ENCODE results near the gene PLCD1. TPM values are rescaled to one million over a fixed set of nuclear protein-coding genes. Genes with fewer than 3 reads are reported as not detected.
"Not testable (repeated sequence)": the region's sequence is repeated elsewhere in the genome, so short reads cannot be mapped to it uniquely, and the experiment has no call there.

PLCD1 gene
- total RNA-seq, result 36.9 and 37.2 TPM in 2 replicates
- long read RNA-seq, transcript PLCD1-201 (15 exons, 2,769 nt), result major isoform, 11 of 21 reads
- long read RNA-seq, partial matches to known transcripts, result 4 of 21 reads
- long read RNA-seq, other reads (novel, unspliced or antisense), result 6 of 21 reads

DNA sequence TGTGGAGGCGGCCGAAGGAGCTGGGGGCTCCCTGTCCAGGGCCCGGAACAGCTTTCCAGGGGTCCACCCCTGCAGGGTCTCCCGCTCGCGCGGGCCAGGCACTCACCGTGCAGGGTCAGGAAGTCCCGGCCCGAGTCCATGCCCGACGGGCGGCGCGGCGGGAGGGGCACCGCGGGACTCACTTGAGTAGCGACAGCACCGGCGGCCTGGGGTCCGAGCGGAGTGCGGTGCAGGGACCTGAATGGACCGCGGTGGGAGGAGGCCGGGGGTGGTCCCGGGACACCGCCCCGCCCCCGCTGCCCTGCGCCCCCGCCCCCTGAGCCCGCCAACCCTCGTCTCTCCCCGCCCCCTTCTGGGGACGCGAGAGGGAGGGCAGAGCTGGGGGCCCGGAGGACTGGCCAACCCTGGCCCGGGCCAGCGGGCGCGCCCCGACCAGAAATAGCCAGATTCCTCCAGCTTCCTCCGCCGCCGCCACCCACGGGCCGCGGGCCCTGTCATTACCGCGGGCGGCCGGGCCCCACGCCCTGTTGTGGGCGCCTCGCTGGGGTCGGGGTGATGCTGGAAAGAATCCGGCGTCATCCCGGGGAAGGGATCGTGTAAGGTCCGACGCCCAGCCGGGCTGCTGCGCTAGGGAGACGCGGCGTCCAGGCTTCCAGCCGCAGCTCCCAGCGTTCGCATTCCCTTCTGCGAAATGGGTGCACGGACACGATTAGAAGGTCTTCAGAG lies at the start of gene PLCD1:
TSS of gene PLCD1 (minus strand) at position 243 of the 726 bp plus-strand sequence. CDS start at position 140, 103 bp downstream.
- no peak within 1 kb of the TSS for H3K27ac Mint-ChIP-seq (ENCODE audit: unreplicated experiment)
- H3K9me3 Mint-ChIP-seq, result no peaks in the 10 kb centered on the region
- H3K27me3 Mint-ChIP-seq (ENCODE audit: low read depth), result peaks cover 17% of the 10 kb centered on the region
- TF ChIP-seq, protein P1, sequence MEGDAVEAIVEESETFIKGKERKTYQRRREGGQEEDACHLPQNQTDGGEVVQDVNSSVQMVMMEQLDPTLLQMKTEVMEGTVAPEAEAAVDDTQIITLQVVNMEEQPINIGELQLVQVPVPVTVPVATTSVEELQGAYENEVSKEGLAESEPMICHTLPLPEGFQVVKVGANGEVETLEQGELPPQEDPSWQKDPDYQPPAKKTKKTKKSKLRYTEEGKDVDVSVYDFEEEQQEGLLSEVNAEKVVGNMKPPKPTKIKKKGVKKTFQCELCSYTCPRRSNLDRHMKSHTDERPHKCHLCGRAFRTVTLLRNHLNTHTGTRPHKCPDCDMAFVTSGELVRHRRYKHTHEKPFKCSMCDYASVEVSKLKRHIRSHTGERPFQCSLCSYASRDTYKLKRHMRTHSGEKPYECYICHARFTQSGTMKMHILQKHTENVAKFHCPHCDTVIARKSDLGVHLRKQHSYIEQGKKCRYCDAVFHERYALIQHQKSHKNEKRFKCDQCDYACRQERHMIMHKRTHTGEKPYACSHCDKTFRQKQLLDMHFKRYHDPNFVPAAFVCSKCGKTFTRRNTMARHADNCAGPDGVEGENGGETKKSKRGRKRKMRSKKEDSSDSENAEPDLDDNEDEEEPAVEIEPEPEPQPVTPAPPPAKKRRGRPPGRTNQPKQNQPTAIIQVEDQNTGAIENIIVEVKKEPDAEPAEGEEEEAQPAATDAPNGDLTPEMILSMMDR (conservative IDR thresholded peaks at IDR 0.05), result no peak
- peak; percentile 65 for DNase-seq (ENCODE audit: low read depth, low spot score)
- peak within 1 kb of the TSS; percentile 95 for H3K4me3 Mint-ChIP-seq
- peaks cover 24% of the 10 kb centered on the region for H3K4me1 Mint-ChIP-seq
- H3K36me3 Mint-ChIP-seq (ENCODE audit: low read depth), result no peaks in the 10 kb centered on the region

GRCh38 chr3:38077073-38077472 lies 47.6 kb upstream of the PLCD1 start:
- H3K4me1 Mint-ChIP-seq; H3K36me3 Mint-ChIP-seq (ENCODE audit: low read depth); H3K27me3 Mint-ChIP-seq (ENCODE audit: low read depth); H3K9me3 Mint-ChIP-seq; DNase-seq (ENCODE audit: low read depth, low spot score); H3K27ac Mint-ChIP-seq (ENCODE audit: unreplicated experiment); H3K4me3 Mint-ChIP-seq: not testable (repeated sequence)

DNA sequence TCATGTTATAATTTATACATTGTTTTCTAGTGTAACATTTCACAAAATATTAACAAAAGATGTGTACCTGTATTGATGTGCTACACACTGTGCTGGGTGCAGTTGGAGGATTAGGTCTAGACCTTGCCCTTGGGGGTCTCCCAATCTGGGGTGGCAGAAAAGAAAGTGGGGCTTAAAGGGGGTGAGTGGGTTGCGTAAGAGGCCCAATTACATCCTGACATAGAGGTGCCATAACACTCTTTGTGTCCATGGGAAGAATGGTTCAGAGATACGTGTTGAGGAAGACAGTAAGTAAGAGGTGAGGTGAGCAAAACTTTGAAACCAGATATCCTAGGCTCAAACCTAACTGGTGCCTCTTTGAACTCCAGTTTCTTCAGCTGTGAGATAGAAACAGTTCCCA lies 40.6 kb upstream of the PLCD1 start:
- peaks cover 2% of the 10 kb centered on the region for H3K36me3 Mint-ChIP-seq (ENCODE audit: low read depth)
- no peak overlapping the region for H3K4me3 Mint-ChIP-seq
- H3K27ac Mint-ChIP-seq (ENCODE audit: unreplicated experiment), result no peak overlapping the region
- no peaks in the 10 kb centered on the region for H3K4me1 Mint-ChIP-seq
- TF ChIP-seq, protein P1 (conservative IDR thresholded peaks at IDR 0.05), result no peak
- H3K9me3 Mint-ChIP-seq, result peaks cover 2% of the 10 kb centered on the region
- peaks cover 3% of the 10 kb centered on the region for H3K27me3 Mint-ChIP-seq (ENCODE audit: low read depth)
- DNase-seq (ENCODE audit: low read depth, low spot score), result no peak

- peaks cover 4% of the 10 kb centered on the region for H3K9me3 Mint-ChIP-seq
- H3K4me1 Mint-ChIP-seq, result no peaks in the 10 kb centered on the region
- TF ChIP-seq, protein P1 (conservative IDR thresholded peaks at IDR 0.05), result no peak
- no peak overlapping the region for H3K27ac Mint-ChIP-seq (ENCODE audit: unreplicated experiment)
- H3K4me3 Mint-ChIP-seq, result no peak overlapping the region
- H3K36me3 Mint-ChIP-seq (ENCODE audit: low read depth), result peaks cover 2% of the 10 kb centered on the region
- peaks cover 3% of the 10 kb centered on the region for H3K27me3 Mint-ChIP-seq (ENCODE audit: low read depth)
- no peak for DNase-seq (ENCODE audit: low read depth, low spot score)
These were observed 38.2 kb upstream of the PLCD1 start for GRCh38 chr3:38067508-38068233.

DNA sequence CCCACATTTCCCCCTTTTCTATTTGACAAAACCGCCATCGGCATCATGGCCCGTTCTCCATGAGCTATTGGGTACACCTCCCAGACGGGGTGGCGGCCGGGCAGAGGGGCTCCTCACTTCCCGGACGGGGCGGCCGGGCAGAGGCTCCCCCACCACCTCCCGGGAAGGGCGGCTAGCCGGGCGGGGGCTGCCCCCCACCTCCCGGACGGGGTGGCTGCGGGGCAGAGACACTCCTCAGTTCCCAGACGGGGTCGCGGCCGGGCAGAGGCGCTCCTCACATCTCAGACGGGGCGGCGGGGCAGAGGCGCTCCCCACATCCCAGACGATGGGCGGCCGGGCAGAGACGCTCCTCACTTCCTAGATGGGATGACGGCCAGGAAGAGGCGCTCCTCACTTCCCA lies 35.0 kb upstream of the PLCD1 start:
- H3K4me3 Mint-ChIP-seq; H3K4me1 Mint-ChIP-seq; H3K27me3 Mint-ChIP-seq (ENCODE audit: low read depth); H3K27ac Mint-ChIP-seq (ENCODE audit: unreplicated experiment); DNase-seq (ENCODE audit: low read depth, low spot score); H3K9me3 Mint-ChIP-seq; H3K36me3 Mint-ChIP-seq (ENCODE audit: low read depth): not testable (repeated sequence)

GRCh38 chr3:38062809-38063208 lies 33.4 kb upstream of the PLCD1 start:
- TF ChIP-seq, protein P1 (conservative IDR thresholded peaks at IDR 0.05), result no peak
- Mint-ChIP-seq H3K36me3 (ENCODE audit: low read depth) (peaks cover 2% of the 10 kb centered on the region), H3K4me1 (no peaks in the 10 kb centered on the region), H3K27me3 (ENCODE audit: low read depth) (peaks cover 3% of the 10 kb centered on the region), H3K4me3 (no peak overlapping the region), H3K27ac (ENCODE audit: unreplicated experiment) (no peak overlapping the region), H3K9me3 (peaks cover 6% of the 10 kb centered on the region)
- no peak for DNase-seq (ENCODE audit: low read depth, low spot score)

All from neural crest cell (in vitro differentiated cells).